Osteoblast (primary cell): ENCODE results near the gene ARHGAP10. TPM values are rescaled to one million over a fixed set of nuclear protein-coding genes. Genes with fewer than 3 reads are reported as not detected.

ENCODE experiments used
- DNase-seq: peaks from one replicate; pipeline ENCODE4 v3.0.0; 2011; ENCODE audit warnings: low spot score, mixed read lengths; ENCODE audit not compliant: insufficient read length; ENCODE audit errors: missing footprints
- H2AFZ ChIP-seq: 2 replicates; pipeline ENCODE4 v1.6.0; 2011; ENCODE audit warnings: mild to moderate bottlenecking, low read length
- H3K27ac ChIP-seq: 2 replicates; pipeline ENCODE4 v1.5.1; 2011; ENCODE audit warnings: mild to moderate bottlenecking, low read depth, low read length, moderate library complexity
- H3K27me3 ChIP-seq: 2 replicates; pipeline ENCODE4 v1.6.0; 2012; ENCODE audit warnings: mild to moderate bottlenecking, control low read depth, inconsistent platforms, low read length, moderate library complexity; ENCODE audit not compliant: insufficient read depth
- H3K36me3 ChIP-seq: 2 replicates; pipeline ENCODE4 v1.5.1; 2011; ENCODE audit warnings: mild to moderate bottlenecking, low read length, control low read depth, moderate library complexity; ENCODE audit not compliant: insufficient read depth
- H3K4me1 ChIP-seq: 2 replicates; pipeline ENCODE4 v1.5.1; 2011; ENCODE audit warnings: mild to moderate bottlenecking, low read length, control low read depth, moderate library complexity; ENCODE audit not compliant: insufficient read depth
- H3K4me2 ChIP-seq: 2 replicates; pipeline ENCODE4 v1.6.0; 2011; ENCODE audit warnings: mild to moderate bottlenecking, low read length; ENCODE audit not compliant: insufficient read depth
- H3K4me3 ChIP-seq: fragments of 200-600 bp; sonication (generic); 3 replicates; pipeline ENCODE4 v1.5.1; 2012; ENCODE audit warnings: mild to moderate bottlenecking, low read length, inconsistent platforms; ENCODE audit not compliant: insufficient read depth
- H3K79me2 ChIP-seq: 2 replicates; pipeline ENCODE4 v1.6.0; 2012; ENCODE audit warnings: mild to moderate bottlenecking, low read length, control low read depth, inconsistent platforms; ENCODE audit not compliant: insufficient read depth
- H3K9me3 ChIP-seq: 2 replicates; pipeline ENCODE4 v1.5.1; 2011; ENCODE audit warnings: low read depth, low read length, control low read depth
- H4K20me1 ChIP-seq: 2 replicates; pipeline ENCODE4 v1.6.0; 2012; ENCODE audit warnings: mild to moderate bottlenecking, low read length, control low read depth; ENCODE audit not compliant: insufficient read depth
- CTCF ChIP-seq: IDR thresholded peaks from 2 replicates; pipeline ENCODE4 v1.5.1; 2011; ENCODE audit warnings: mild to moderate bottlenecking, low read depth, low read length, moderate library complexity; ENCODE audit errors: extremely low read depth
- total RNA-seq: library from RNA; depleted of rRNA; stranded (reverse); fragments of >200 nt; gene quantifications from 2 replicates; pipeline ENCODE4 v1.2.3, GENCODE V29; 2012

Gene ARHGAP10
- total RNA-seq, 1 donor = 31.5 TPM

GRCh38 chr4:147760695-147761094 is 28.8 kb downstream of the ARHGAP10 start:
- no peaks in the 10 kb centered on the region for H3K27me3 ChIP-seq
- no peak overlapping the region for H3K4me2 ChIP-seq
- no peaks in the 10 kb centered on the region for H3K36me3 ChIP-seq
- no peak overlapping the region for H2AFZ ChIP-seq
- peak; percentile 38 for DNase-seq
- peaks cover 8% of the 10 kb centered on the region for H4K20me1 ChIP-seq
- peaks cover 72% of the 10 kb centered on the region for H3K79me2 ChIP-seq
- H3K9me3 ChIP-seq = no peaks in the 10 kb centered on the region
- H3K4me3 ChIP-seq = no peak overlapping the region
- peaks cover 12% of the 10 kb centered on the region for H3K4me1 ChIP-seq
- H3K27ac ChIP-seq = no peak overlapping the region
- TF ChIP-seq CTCF = no peak

- no peak for TF ChIP-seq CTCF
- no peak for DNase-seq
- Histone ChIP-seq H3K4me1 (peaks cover 6% of the 10 kb centered on the region), H2AFZ (no peak overlapping the region), H3K4me3 (no peak overlapping the region), H3K9me3 (no peaks in the 10 kb centered on the region), H4K20me1 (peaks cover 5% of the 10 kb centered on the region), H3K4me2 (no peak overlapping the region), H3K27ac (no peak overlapping the region), H3K36me3 (no peaks in the 10 kb centered on the region), H3K79me2 (peaks cover 68% of the 10 kb centered on the region), H3K27me3 (no peaks in the 10 kb centered on the region)
Observed at GRCh38 chr4:147761218-147761883, 29.5 kb downstream of the ARHGAP10 start.

- no peak for TF ChIP-seq CTCF
- H2AFZ ChIP-seq = no peak overlapping the region
- no peak overlapping the region for H3K4me3 ChIP-seq
- no peaks in the 10 kb centered on the region for H3K9me3 ChIP-seq
- no peak overlapping the region for H3K27ac ChIP-seq
- DNase-seq = no peak
- H4K20me1 ChIP-seq = peaks cover 6% of the 10 kb centered on the region
- H3K4me2 ChIP-seq = no peak overlapping the region
- H3K79me2 ChIP-seq = peaks cover 55% of the 10 kb centered on the region
- H3K4me1 ChIP-seq = peaks cover 19% of the 10 kb centered on the region
- no peaks in the 10 kb centered on the region for H3K27me3 ChIP-seq
- H3K36me3 ChIP-seq = no peaks in the 10 kb centered on the region
Observed at GRCh38 chr4:147764337-147764736, 32.4 kb downstream of the ARHGAP10 start.

GRCh38 chr4:147765121-147765529 is 33.2 kb downstream of the ARHGAP10 start:
- peaks cover 20% of the 10 kb centered on the region for H3K4me1 ChIP-seq
- H3K4me3 ChIP-seq = no peak overlapping the region
- no peaks in the 10 kb centered on the region for H3K27me3 ChIP-seq
- DNase-seq = no peak
- peaks cover 58% of the 10 kb centered on the region for H3K79me2 ChIP-seq
- H3K9me3 ChIP-seq = no peaks in the 10 kb centered on the region
- H2AFZ ChIP-seq = no peak overlapping the region
- H3K36me3 ChIP-seq = no peaks in the 10 kb centered on the region
- H3K4me2 ChIP-seq = no peak overlapping the region
- no peak overlapping the region for H3K27ac ChIP-seq
- H4K20me1 ChIP-seq = peaks cover 6% of the 10 kb centered on the region
- TF ChIP-seq CTCF = no peak
